Cerebellar nuclear complex (tissue), 1 donor: ENCODE results near the gene MPRIP.
A peak's percentile ranks its signal among the peaks of the same experiment; 100 is the strongest.
"Not testable (repeated sequence)": the region's sequence is repeated elsewhere in the genome, so short reads cannot be mapped to it uniquely, and the experiment has no call there.

ENCODE experiments used
- DNase-seq, 2 experiments: peaks; one replicate each; lab custom pipeline; 2025; lab: John Stamatoyannopoulos, UW

The MPRIP gene

GRCh38 chr17:17147821-17148220, 105.6 kb downstream of the MPRIP start:
- no peak for DNase-seq

DNA sequence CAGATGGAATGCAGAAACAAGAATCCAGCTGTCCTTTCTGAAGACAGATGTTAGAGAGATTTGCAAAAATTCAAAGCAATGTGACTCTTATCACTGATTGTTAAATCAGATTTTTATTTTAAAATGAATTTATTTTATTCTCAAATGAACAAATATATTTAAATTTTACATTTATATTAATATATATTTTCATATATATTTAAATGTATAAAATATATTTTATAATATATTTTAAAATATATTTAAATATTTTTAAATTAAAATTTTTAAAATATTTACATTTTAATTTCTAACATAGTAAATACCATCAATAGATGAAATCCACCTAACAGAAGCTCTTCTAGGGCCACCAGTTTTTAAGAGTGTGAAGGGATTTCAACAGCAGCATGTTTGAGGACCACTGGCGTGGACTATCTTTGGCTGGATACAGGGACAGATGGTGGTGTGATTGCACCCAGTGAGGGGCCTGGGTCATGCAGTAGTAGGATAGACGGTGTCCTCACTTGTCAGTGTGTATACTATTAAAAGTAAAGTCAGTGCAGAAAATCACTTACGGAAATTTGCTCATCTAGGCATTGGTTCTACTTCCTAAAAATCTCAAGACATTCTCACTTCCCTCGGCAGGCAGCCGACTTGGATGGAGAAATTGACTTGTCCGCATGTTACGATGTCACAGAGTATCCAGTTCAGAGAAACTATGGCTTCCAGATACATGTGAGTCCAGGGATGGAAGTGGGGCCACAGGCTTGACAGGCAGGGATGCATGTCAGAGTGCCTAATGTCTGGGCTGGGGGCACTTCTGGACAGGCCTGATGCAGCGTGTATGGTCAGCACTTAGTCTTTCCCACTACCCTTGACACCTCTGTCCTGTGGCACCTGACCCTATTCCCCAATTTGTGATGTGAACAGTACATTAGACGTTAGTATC, 107.5 kb downstream of the MPRIP start:
- DNase-seq = no peak

- no peak for DNase-seq
Measured at GRCh38 chr17:17150448-17150800, 108.2 kb downstream of the MPRIP start.

DNA sequence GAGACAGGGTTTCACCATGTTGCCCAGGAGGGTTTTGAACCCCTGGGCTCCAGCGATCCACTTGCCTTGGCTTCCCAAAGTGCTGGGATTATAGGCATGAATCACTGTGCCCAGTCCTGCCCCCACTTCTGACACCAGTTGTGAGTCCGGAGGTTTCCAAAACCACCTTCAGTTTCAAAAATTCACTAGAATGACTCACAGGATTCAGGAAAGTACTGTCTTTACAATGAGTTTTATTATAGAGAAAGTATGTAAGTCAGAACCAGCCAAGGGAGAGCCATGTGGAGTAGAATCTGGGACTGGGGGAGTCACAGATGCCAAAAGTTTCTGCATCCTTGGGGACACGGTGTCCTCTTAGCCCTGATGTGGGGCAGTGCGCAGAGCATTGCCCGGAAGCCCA, 108.8 kb downstream of the MPRIP start:
- DNase-seq = no peak

GRCh38 chr17:17151541-17151940, 109.3 kb downstream of the MPRIP start:
- no peak for DNase-seq

GRCh38 chr17:17151962-17152361, 109.7 kb downstream of the MPRIP start:
- DNase-seq = no peak

- DNase-seq = no peak
Measured at GRCh38 chr17:17152385-17152784, 110.1 kb downstream of the MPRIP start.

GRCh38 chr17:17153071-17153470, 110.8 kb downstream of the MPRIP start:
- DNase-seq = no peak

GRCh38 chr17:17153709-17154108, 111.5 kb downstream of the MPRIP start:
- DNase-seq = no peak

- DNase-seq = no peak
Measured at GRCh38 chr17:17154556-17154955, 112.3 kb downstream of the MPRIP start.

- DNase-seq = no peak
Measured at GRCh38 chr17:17154981-17155380, 112.7 kb downstream of the MPRIP start.

- no peak for DNase-seq
Measured at GRCh38 chr17:17155568-17155967, 113.3 kb downstream of the MPRIP start.

- no peak for DNase-seq
Measured at GRCh38 chr17:17156107-17156506, 113.8 kb downstream of the MPRIP start.

DNA sequence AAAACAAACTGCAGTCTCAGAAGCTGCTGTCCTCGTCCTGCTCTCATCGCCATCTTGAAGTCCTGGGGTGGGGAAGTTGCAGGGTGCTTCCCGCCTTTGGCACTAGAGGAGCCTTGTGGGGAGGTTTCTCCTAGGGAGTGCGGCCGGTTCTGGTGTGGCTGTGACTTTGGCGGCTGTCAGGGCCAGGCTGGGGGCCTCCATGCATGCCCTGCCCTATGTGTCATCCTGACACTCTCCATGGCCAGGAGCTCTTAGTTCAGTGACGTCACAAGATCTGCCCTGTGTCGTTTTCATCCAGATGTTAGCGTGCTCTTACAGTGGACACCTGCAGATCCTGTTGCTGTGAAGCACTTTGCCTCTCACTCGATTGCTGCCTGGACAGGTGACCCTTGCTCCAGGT, 114.3 kb downstream of the MPRIP start:
- DNase-seq = no peak

- DNase-seq = peak in 1 of 2 experiments; percentile 48
Measured at GRCh38 chr17:17157041-17157440, 114.8 kb downstream of the MPRIP start.

- not testable (repeated sequence) for DNase-seq
Measured at GRCh38 chr17:17158506-17158905, 116.2 kb downstream of the MPRIP start.

- DNase-seq = no peak
Measured at GRCh38 chr17:17159571-17159970, 117.3 kb downstream of the MPRIP start.

DNA sequence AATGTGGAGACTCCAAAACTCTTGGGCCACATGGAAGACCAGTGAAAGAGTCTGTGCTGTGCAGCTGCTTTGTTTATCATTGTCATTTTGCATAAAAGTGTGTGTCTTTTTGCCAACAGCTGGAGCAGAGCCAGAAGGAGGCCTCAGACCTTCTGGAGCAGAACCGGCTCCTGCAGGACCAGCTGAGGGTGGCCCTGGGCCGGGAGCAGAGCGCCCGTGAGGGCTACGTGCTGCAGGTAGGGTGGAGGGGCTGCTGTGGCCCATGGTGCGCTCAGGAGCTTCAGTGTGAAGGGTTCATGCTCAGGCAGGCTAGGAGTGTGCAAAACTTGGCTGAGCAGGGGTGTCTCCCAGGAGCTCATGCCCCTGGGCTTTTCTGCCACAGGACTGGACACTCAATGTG, 118.9 kb downstream of the MPRIP start:
- DNase-seq = no peak

DNA sequence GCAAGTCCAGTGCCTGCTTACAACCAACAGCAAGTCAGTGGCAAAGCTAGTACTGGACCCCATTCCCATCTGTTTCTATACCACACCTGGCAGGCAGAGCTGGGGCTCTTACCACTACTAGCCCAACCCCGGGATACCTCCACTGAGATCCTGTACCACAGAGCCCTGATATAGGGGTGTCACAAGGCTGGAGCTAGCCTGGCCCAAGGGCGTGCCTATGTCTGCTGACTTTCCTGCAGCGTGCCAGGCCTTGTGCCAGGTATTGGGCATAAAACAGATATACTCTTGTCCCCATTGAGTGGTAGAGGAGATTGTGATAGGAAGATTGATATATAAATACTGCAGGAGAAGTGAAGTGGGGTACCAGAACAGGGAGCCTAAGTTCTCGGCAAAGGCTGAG, 119.5 kb downstream of the MPRIP start:
- DNase-seq = no peak

DNA sequence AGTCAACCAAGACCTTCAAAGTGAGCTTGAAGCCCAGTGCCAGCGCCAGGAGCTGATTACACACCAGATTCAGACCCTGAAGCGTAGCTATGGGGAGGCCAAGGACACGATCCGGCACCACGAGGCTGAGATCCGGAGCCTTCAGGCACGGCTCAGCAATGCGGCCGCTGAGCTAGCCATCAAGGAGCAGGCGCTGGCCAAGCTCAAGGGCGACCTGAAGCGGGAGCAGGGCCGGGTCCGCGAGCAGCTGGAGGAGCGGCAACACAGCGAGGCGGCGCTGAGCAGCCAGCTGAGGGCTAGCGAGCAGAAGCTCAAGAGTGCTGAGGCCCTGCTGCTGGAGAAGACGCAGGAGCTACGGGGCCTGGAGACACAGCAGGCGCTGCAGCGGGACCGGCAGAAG, 121.9 kb downstream of the MPRIP start:
- DNase-seq = no peak

GRCh38 chr17:17164676-17165075, 122.4 kb downstream of the MPRIP start:
- DNase-seq = no peak

- no peak for DNase-seq
Measured at GRCh38 chr17:17165666-17166308, 123.5 kb downstream of the MPRIP start.

DNA sequence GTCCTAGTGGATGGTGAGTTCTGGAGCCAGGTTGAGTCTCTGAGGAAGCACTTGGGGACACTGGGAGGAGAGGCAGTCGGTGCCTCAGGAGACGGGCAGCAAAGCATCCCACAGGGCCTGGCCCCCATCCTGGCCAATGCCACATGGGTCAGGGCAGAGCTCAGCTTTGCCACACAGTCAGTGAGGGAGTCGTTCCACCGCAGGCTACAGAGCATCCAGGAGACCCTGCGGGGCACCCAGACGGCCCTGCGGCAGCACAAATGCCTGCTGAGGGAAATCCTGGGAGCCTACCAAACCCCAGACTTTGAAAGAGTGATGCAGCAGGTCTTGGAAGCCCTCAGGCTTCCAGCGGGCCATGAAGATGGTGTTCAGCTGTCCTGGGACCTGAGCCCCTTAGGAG, 124.2 kb downstream of the MPRIP start:
- no peak for DNase-seq

DNA sequence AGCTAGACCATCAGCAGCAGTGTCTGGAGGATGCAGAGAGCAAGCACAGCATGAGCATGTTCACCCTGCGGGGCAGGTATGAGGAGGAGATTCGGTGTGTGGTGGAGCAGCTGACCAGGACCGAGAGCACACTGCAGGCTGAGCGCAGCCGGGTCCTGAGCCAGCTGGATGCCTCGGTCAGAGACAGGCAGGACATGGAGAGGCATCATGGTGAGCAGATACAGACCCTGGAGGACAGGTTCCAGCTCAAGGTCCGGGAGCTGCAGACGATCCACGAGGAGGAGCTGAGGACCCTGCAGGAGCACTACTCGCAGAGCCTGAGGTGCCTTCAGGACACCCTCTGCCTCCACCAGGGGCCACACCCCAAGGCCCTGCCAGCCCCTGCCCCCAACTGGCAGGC, 125.1 kb downstream of the MPRIP start:
- no peak for DNase-seq
